D721Med (cell line): ENCODE results near the gene LHFPL6.

ENCODE experiments used
- DNase-seq: peaks from one replicate; pipeline ENCODE4 v3.0.0; 2011; ENCODE audit warnings: low spot score; ENCODE audit not compliant: insufficient read length
- FAIRE-seq: peaks from 2 replicates; lab custom pipeline; 2011; peaks lifted over from hg19 to GRCh38; lab: Jason Lieb, UNC
- TF ChIP-seq, protein P1 (sequence below): IDR thresholded peaks from 2 replicates; pipeline ENCODE4 v1.5.1; 2012; ENCODE audit warnings: mild to moderate bottlenecking, control low read depth; ENCODE audit not compliant: insufficient read depth; ENCODE audit errors: missing control alignments

The LHFPL6 gene

DNA sequence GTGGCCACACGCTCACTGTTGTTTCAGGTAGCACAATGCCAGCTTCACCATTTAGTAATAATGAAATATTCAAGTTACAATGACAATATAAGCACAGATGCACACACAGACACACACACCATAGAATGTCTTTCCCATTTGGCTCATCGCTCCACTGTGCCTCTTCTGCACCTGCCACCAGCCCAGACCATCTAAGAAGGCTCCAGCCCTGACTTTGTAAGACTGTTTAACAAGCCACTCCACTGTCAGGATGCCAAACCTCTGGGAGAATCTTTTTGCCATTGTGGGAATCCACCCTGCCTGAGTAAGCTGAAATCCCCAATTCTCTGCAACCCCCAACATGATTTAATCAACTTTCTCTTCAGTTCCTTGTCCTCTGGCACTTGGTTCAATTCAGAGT, 60.6 kb downstream of the LHFPL6 start:
- no peak for FAIRE-seq
- no peak for DNase-seq
- TF ChIP-seq, protein P1, sequence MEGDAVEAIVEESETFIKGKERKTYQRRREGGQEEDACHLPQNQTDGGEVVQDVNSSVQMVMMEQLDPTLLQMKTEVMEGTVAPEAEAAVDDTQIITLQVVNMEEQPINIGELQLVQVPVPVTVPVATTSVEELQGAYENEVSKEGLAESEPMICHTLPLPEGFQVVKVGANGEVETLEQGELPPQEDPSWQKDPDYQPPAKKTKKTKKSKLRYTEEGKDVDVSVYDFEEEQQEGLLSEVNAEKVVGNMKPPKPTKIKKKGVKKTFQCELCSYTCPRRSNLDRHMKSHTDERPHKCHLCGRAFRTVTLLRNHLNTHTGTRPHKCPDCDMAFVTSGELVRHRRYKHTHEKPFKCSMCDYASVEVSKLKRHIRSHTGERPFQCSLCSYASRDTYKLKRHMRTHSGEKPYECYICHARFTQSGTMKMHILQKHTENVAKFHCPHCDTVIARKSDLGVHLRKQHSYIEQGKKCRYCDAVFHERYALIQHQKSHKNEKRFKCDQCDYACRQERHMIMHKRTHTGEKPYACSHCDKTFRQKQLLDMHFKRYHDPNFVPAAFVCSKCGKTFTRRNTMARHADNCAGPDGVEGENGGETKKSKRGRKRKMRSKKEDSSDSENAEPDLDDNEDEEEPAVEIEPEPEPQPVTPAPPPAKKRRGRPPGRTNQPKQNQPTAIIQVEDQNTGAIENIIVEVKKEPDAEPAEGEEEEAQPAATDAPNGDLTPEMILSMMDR: no peak

- FAIRE-seq (no peak), DNase-seq (no peak)
- TF ChIP-seq, protein P1: no peak
Measured at GRCh38 chr13:39540929-39541605, 61.9 kb downstream of the LHFPL6 start.

DNA sequence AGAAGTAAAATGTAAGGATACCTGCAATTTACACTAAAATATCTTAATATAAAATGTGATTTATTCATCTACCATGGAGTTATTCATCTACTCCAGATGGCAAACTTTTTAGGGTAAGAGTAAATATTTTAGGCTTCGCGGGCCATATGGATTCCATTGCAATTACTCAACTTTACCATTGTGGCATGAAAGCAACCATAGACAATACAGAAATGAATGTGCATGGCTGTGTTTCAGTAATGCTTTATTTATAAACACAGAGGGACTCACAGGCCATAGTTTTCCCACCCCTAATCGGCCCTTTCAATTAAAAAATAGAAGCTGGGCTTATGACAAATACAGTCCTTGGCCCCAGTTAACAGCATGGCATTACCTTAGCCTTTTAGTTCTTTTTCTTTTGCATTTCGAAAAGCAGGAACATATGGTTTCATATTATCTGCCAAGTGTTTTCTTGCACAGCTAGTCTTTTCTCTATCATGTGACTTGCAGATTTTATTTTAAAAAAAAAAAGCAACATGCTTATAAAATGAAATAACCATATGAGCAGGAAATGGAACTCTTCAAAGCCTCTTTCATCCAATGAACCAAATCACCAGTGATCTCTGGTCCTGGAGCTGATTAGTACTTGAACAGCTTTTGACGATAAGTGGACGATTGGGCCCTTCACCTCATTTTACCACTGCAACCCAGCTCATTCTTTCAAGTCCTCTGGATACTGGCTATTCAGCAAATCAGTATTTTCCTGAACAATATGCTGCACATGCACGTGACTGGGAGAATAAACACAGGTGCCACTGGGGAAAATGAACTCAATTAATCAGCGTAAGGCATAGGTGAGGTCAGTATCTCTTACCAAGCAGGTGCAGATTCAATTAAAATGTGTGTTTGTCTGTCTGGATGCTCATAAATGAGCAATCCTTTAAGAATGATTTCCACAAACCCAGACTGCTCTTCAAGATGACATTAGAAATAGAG, 63.9 kb downstream of the LHFPL6 start:
- FAIRE-seq: no peak
- DNase-seq: no peak
- TF ChIP-seq, protein P1: no peak

- no peak for FAIRE-seq
- DNase-seq: no peak
- TF ChIP-seq, protein P1: no peak
Measured at GRCh38 chr13:39536906-39537305, 66.1 kb downstream of the LHFPL6 start.

DNA sequence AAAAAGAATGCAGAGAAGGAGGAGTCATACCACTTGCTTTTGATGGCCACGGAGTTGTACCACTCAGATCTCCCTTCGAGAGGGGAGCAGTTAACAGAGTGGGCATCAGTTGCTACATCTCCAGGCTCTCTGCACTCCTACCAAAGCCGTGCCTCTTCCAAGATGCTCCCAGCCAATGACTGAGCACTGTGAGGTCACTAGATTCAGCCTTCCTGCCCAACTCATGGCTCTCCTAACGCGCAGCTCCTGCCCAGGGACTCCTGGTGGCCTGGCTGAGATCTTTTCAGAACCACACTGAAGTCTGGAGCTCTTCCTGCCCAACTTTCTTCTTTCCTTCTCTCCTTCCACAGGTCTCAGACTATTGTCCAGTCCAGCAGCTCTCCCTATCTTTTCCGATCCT, 66.7 kb downstream of the LHFPL6 start:
- no peak for FAIRE-seq
- no peak for DNase-seq

DNA sequence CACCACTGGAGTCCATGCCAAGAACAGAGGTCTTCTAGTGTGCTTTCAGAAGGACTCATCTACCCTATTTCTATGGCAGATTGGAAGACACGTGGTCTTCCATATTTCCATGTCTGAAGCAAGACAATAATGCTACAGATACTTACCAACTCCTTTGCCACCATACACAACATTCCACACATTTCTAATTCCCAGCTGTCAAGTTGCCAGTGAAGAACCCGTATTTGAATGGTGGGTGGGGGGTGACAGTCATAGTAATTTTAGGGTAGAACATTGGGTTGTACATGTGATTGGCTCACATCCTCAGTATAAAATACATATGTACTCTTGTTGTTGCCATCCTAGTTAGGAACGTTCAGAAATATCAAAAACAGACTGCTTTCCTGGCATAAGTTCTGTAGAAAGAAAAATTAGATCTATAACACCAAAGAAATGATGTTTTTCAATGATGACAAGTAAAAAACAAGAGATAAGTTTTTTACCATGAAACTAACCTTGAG, 69.3 kb downstream of the LHFPL6 start:
- DNase-seq (no peak), FAIRE-seq (no peak)
- TF ChIP-seq, protein P1: no peak

More for the DNA sequence above, 66.7 kb downstream of the LHFPL6 start:
- TF ChIP-seq, protein P1: no peak
